Stimulated activated effector memory CD8-positive, alpha-beta T cell treated with anti-CD3 and anti-CD28 coated beads, Interleukin-12 subunit alpha, Interleukin-12 subunit beta, amount 100 ng/mL, for 72 hours (primary cell): ENCODE results near the gene ENOPH1.

ENCODE experiments used
- ATAC-seq: fragments of 150-1000 bp; cut with Tn5 transposase; 2 replicates; pipeline ENCODE4 v1.10.0; 2021
- DNase-seq, 2 donors: peaks; one replicate each; pipeline ENCODE4 v3.0.0; 2021 to 2022; ENCODE audit warnings: low spot score in 2 of 2
- H3K27ac Mint-ChIP-seq: one replicate; pipeline ENCODE4 v1.8.0; 2022; ENCODE audit warnings: mild to moderate bottlenecking, mixed read lengths
- H3K36me3 Mint-ChIP-seq: one replicate; pipeline ENCODE4 v1.8.0; 2022; ENCODE audit warnings: mild to moderate bottlenecking, mixed read lengths
- H3K4me1 Mint-ChIP-seq: one replicate; pipeline ENCODE4 v1.8.0; 2022; ENCODE audit warnings: mixed read lengths
- H3K4me3 Mint-ChIP-seq: one replicate; pipeline ENCODE4 v1.8.0; 2022; ENCODE audit warnings: mild to moderate bottlenecking, mixed read lengths
- H3K9me3 Mint-ChIP-seq: one replicate; pipeline ENCODE4 v1.8.0; 2022; ENCODE audit warnings: mixed read lengths

The ENOPH1 gene

DNA sequence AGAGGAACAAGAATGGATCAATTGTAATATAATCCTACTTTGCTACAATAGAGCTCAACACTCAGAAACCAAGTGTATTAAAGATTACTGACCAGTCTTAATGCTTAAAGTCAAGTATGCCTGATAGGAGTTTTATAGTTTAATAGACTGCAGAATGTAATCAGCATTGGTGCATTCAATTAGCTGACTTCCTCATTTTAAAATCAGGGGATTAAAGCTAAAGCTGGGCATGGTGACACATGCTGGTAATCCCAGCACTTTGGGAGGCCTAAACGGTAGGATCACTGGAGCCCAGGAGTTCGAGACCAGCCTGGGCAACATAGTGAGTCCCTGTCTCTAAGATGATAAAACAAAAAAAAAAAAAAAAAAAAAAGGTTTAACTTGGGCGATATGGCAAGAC lies 10.9 kb upstream of the ENOPH1 start:
- no peak overlapping the region for H3K4me3 Mint-ChIP-seq
- no peaks in the 10 kb centered on the region for H3K9me3 Mint-ChIP-seq
- DNase-seq: no peak
- peaks cover 20% of the 10 kb centered on the region for H3K4me1 Mint-ChIP-seq
- no peak for ATAC-seq
- peaks cover 28% of the 10 kb centered on the region for H3K36me3 Mint-ChIP-seq
- no peak overlapping the region for H3K27ac Mint-ChIP-seq

DNA sequence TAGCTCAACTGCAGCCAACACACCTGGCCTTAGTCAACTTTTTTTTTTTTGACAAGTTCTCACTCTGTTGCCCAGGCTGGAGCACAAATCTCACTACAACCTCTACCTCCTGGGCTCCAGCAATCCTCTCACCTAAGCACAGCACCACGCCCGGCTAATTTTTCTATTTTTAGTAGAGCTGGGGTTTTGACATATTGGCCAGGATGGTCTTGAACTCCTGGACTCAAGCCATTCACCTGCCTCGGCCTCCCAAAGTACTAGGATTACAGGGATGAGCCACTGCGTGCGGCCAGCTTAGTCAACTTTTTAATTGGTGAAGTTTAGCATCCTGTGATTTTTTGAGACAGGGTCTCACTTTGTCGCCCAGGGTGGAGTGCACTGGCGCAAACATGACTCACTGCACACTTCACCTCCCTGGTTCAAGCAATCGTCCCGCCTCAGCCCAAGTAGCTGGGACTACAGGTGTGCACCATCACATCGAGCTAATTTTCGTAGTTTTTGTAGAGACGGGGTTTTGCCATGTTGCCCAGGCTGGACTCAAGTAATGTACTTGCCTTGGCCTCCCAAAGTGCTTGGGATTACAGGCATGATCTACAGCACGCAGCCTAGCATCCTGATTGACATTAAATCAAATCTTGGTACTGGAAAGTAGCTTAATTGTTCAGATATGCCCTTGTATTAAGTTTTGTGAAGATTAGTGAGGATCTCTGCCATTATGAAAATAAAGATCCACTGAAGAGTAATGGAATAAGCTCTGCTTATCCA lies 8.4 kb upstream of the ENOPH1 start:
- Mint-ChIP-seq H3K4me3 (no peak overlapping the region), H3K4me1 (peaks cover 33% of the 10 kb centered on the region), H3K27ac (no peak overlapping the region), H3K36me3 (peaks cover 53% of the 10 kb centered on the region), H3K9me3 (no peaks in the 10 kb centered on the region)
- ATAC-seq (peak; percentile 24), DNase-seq (no peak)

DNA sequence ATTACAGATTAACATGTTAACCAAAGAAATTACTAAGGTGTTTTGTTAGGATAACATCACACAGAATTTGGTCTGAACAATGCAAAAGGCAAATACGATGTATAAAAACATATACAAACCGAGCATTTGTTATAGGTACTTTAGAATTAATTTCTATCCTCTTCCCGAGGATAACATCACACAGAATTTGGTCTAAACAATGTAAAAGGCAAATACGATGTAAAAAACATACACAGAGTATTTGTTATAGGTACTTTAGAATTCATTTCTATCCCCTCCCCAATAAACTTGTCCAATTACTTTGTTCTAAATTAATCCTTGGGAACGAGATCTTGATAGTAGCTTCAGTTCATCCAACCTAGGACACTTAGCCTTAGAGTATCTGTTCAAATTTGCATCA lies 7.8 kb upstream of the ENOPH1 start:
- H3K36me3 Mint-ChIP-seq: peaks cover 59% of the 10 kb centered on the region
- H3K4me1 Mint-ChIP-seq: peaks cover 40% of the 10 kb centered on the region
- ATAC-seq (no peak), DNase-seq (no peak)
- H3K4me3 Mint-ChIP-seq: no peak overlapping the region
- no peak overlapping the region for H3K27ac Mint-ChIP-seq
- no peaks in the 10 kb centered on the region for H3K9me3 Mint-ChIP-seq

DNA sequence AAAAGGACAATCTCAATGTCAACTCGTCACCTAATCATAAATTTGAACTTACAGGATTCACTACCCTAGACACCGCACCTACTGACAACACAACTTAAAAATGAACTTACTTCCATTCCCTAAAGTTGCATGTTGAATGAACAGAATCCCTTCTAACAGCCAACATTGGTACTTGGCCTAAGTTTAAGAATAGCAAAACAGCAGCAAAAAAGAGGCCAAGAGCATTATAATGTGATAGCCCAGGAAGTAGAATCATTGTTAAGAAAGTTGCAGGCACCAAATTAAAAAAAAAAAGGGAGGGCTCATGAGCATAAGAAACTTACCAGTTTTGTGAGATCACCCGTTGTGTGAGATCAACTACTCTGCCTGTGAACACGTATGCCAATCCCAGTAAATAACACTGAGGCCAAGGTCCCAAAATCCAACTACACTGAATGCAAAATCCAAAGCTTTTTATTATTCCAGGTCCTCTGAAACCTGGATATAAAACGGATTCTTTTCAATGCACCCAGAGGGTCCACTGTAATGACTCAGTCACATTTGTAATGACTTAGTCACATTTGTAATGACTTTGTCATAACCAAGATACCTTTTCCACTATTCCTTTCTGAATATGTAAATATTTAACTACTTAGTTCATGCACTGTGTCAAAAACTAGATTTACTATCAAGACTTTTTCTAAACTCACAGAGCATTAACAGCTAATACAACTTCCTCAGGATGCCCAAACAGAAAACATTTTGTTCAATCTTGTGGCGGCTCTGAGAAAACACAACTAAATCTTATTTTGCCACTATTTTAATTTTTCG lies 6.9 kb upstream of the ENOPH1 start:
- peak overlapping the region; percentile 59 for H3K27ac Mint-ChIP-seq
- ATAC-seq (peak; percentile 78), DNase-seq (no peak)
- H3K4me3 Mint-ChIP-seq: no peak overlapping the region
- peaks cover 68% of the 10 kb centered on the region for H3K36me3 Mint-ChIP-seq
- H3K9me3 Mint-ChIP-seq: no peaks in the 10 kb centered on the region
- peaks cover 48% of the 10 kb centered on the region for H3K4me1 Mint-ChIP-seq

DNA sequence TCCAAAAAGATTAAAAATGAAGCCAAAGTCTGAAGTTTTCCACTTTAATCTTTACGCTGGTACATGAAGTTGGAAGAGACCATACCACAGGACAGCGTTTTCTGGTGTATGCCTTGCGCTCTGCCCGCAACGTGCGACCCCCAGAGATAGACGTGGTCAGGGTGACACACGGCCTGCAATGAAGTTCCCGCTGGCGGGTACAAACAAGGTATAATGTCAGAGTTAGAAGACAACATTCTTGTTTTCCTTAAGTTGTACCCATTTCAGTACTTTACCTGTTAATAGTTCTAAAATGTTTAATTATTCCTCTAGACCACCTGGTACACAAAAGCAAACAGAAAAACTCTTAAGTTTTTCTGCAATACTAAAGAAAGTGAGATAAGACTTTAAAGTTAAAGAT lies 4.9 kb upstream of the ENOPH1 start:
- Mint-ChIP-seq H3K36me3 (peaks cover 88% of the 10 kb centered on the region), H3K9me3 (no peaks in the 10 kb centered on the region), H3K27ac (peak overlapping the region; percentile 100), H3K4me1 (peaks cover 53% of the 10 kb centered on the region), H3K4me3 (peak overlapping the region; percentile 97)
- DNase-seq: no peak
- ATAC-seq: no peak

DNA sequence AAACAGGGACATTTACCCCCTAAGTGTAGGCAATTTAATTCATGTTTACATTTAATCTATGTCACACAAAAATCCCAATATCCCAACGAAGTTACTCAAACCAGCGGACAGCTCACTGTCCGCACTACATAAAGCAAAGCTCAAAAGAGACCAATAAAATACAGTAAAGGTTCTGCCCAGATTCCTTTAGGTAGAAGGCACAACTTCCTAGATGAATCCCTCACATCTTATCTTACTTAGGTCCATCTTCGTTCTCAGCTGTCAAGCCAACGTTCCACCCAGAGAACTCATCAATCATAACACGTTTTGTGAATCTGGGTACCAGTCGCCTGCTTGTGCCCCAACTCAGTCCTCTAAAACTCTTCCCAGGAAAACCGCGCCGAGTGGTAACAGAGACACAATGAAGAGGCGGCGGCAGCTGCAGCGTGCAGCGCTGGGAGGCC lies 1.8 kb upstream of the ENOPH1 start:
- no peaks in the 10 kb centered on the region for H3K9me3 Mint-ChIP-seq
- peak overlapping the region; percentile 97 for H3K4me3 Mint-ChIP-seq
- H3K4me1 Mint-ChIP-seq: peaks cover 55% of the 10 kb centered on the region
- no peak for DNase-seq
- peak overlapping the region; percentile 100 for H3K27ac Mint-ChIP-seq
- H3K36me3 Mint-ChIP-seq: peaks cover 96% of the 10 kb centered on the region
- ATAC-seq: no peak

DNA sequence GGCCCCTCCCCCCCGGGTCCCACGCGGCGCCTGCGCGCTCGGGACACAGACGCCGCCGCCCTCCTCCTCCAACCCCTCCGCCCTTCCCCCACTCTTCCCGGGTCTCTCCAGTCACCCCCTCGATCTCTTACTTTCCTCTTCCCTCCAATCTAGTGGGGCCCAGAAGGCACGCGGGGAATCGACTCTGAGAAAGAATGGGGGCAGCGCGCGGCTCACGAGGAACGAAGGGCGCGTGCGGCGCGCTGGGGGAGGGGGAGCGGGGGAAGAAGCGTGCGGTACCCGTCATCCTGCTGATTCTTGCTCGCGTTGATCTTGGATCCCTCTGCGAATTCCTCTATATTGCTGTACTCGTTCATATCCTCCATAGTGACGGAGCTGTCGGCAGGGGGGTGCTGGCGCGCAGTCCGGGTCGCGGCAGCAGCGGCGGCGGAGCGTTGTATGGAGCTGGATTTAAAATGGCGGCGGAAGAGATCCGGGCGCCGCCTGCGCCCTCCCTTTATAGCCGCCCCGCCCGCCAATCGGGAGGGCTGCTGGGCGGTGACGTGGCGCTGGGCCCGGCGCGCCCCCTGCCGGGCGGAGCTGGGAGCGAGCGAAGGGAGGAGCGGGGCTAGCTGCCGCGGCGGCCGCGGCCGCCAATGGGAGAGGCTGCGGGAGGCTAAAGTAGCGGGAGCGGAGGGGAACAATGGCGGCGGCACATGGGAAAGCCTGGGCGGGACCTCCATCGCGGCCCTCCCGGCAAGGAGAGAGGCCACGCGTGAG lies 1.2 kb upstream of the ENOPH1 start:
- peaks cover 55% of the 10 kb centered on the region for H3K4me1 Mint-ChIP-seq
- peak; percentile 72 for ATAC-seq

DNA sequence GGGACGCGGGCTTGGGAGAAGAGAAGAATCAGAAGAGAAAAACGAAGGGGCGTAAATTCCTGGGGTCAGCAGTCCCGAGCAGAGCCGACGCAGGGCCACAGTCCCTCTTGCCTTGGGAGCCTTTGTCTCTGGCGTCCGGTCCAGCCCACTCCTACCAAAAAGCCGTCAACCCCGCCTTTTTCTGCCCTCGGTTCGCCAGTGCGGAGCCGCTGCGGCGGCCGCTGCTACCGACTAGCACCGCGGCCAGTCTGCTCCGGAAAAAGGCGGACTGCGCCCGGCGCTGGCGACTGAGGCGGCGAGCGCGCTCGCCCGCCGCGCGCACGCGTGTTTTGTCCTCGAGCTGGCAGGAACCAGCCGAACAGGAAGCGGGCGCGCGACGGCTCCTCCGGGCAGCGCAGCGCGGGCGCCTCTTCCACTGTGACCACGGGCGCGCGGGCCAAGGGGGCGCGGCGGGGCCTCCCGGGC lies 630 bp upstream of the ENOPH1 start:
- H3K4me1 Mint-ChIP-seq: peaks cover 58% of the 10 kb centered on the region

More for the DNA sequence above, 1.2 kb upstream of the ENOPH1 start:
- Mint-ChIP-seq H3K27ac (peak overlapping the region; percentile 100), H3K4me3 (peak overlapping the region; percentile 97), H3K9me3 (no peaks in the 10 kb centered on the region), H3K36me3 (peaks cover 95% of the 10 kb centered on the region)
- DNase-seq: peak; percentile 95 to 96

DNA sequence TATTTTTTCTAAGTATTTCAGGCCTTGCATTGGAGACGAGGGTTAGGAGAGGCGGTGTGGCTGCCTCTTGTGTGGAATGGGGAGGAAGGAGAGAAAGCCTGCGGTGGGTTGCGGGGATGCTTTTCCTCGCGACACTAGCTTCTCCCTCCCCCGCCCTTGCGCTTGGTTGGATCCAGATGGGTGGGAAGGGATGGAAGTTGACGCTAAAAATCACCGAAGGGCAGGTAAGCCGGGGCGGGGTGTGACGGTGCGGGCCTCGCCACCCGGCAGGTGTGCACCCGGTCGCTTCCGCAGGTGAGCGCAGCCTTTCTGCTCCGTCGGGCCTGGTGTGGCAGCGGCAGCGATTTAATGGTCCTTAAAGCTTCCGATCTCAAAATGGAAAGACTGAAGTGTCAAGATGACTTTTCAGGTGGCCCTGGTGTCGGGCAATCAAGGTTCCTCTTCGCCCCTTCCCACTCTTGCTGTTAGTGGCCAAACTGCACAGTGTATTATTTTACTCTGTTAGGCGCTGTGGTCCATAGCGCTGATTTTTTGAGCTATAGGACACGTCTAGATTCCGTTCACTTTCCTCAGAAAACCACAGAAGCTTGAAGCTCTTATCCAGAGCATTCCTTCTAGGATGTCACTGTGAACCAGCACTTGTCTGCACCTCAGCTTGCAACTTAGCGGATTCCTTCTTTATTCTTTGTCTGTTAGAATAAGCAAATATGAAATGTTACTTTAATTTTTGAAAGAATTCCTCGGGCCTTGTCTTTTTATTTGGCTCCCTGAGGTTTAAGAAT lies 765 bp downstream of the ENOPH1 start:
- peak overlapping the region; percentile 100 for H3K27ac Mint-ChIP-seq
- peaks cover 95% of the 10 kb centered on the region for H3K36me3 Mint-ChIP-seq
- no peaks in the 10 kb centered on the region for H3K9me3 Mint-ChIP-seq
- peak overlapping the region; percentile 97 for H3K4me3 Mint-ChIP-seq
- H3K4me1 Mint-ChIP-seq: peaks cover 54% of the 10 kb centered on the region
- no peak for ATAC-seq
- DNase-seq: no peak

More for the DNA sequence above, 630 bp upstream of the ENOPH1 start:
- Mint-ChIP-seq H3K36me3 (peaks cover 95% of the 10 kb centered on the region), H3K9me3 (no peaks in the 10 kb centered on the region), H3K27ac (peak overlapping the region; percentile 100), H3K4me3 (peak overlapping the region; percentile 97)
- DNase-seq (no peak), ATAC-seq (no peak)

DNA sequence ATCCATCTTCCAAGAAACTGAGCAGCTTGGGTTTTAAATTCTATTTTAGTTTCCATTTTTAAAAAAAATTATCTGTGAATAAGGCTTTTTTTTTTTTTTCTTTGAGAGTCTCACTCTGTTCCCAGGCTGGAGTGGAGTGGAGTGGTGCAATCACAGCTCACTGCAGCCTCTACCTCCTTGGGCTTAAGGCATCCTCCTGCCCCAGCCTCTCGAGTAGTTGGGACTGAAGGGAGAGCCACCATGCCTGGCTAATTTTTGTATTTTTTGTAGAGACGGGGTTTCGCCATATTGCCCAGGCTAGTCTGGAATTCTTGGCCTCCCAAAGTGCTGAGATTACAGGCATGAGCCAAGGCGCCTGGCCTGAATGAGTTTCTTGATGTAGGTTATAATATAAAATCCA lies 1.4 kb downstream of the ENOPH1 start:
- DNase-seq (no peak), ATAC-seq (no peak)
- Mint-ChIP-seq H3K36me3 (peaks cover 95% of the 10 kb centered on the region), H3K4me1 (peaks cover 52% of the 10 kb centered on the region), H3K4me3 (peak overlapping the region; percentile 97), H3K9me3 (no peaks in the 10 kb centered on the region), H3K27ac (peak overlapping the region; percentile 26)

DNA sequence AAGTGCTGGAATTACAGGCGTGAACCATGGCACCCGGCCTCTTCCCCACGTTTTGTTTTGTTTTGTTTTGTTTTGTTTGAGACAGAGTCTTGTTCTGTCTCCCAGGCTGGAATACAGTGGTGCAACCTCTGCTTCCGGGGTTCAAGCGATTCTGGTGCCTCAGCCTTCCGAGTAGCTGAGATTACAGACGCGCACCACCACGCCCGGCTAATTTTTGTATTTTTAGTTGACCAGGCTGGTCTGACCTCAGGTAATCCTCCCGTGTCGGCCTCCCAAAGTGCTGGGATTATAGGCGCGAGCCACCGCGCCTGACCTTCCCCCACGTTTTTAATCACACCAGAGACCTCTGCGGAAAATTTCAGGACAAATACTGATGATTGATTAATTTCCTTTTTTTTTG lies 2.2 kb downstream of the ENOPH1 start:
- no peak for ATAC-seq
- H3K36me3 Mint-ChIP-seq: peaks cover 95% of the 10 kb centered on the region
- DNase-seq: no peak
- peaks cover 52% of the 10 kb centered on the region for H3K4me1 Mint-ChIP-seq
- H3K27ac Mint-ChIP-seq: peak overlapping the region; percentile 26
- no peaks in the 10 kb centered on the region for H3K9me3 Mint-ChIP-seq
- peak overlapping the region; percentile 97 for H3K4me3 Mint-ChIP-seq

DNA sequence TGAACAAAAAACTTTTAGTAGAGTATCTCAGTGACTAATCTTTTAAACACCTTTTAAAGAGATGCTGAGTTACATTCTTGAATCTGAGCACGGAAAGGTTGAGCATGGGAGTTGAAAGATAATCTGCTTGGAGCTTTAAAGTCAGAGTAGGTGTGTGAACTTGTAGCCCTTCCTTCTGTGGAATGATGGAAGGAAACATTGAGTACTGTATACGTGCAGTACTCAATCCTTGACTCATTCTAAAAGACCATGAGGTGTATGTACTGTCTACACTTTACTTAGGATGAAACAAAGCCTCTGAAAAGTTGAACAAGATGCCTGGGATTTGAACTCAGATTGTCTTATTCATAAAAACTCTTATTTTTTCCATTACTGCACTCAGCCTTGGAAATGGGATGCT lies 3.4 kb downstream of the ENOPH1 start:
- H3K9me3 Mint-ChIP-seq: no peaks in the 10 kb centered on the region
- peaks cover 53% of the 10 kb centered on the region for H3K4me1 Mint-ChIP-seq
- peak overlapping the region; percentile 97 for H3K4me3 Mint-ChIP-seq
- H3K27ac Mint-ChIP-seq: peak overlapping the region; percentile 80
- peak; percentile 42 for ATAC-seq
- no peak for DNase-seq
- peaks cover 89% of the 10 kb centered on the region for H3K36me3 Mint-ChIP-seq

DNA sequence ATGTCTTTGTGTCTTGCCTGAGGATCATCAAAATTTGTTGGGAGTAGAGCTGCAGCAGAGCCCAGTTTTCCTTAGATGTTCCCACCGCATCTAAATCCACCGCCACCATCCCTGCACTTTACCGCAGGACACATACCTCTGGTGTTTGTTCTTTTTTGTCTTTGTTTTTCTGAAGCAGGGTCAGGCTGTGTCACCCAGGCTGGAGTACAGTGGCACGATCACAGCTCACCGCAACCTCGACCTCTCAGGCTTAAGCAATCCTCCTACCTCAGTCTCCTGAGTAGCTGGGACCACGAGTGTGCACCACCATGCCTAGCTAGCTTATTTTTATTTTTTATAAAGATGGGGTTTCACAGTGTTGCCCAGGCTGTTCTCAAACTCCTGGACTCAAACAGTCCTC lies 4.6 kb downstream of the ENOPH1 start:
- H3K4me3 Mint-ChIP-seq: peak overlapping the region; percentile 97
- no peaks in the 10 kb centered on the region for H3K9me3 Mint-ChIP-seq
- H3K36me3 Mint-ChIP-seq: peaks cover 80% of the 10 kb centered on the region
- no peak for ATAC-seq
- DNase-seq: no peak
- peak overlapping the region; percentile 64 for H3K27ac Mint-ChIP-seq
- peaks cover 60% of the 10 kb centered on the region for H3K4me1 Mint-ChIP-seq

DNA sequence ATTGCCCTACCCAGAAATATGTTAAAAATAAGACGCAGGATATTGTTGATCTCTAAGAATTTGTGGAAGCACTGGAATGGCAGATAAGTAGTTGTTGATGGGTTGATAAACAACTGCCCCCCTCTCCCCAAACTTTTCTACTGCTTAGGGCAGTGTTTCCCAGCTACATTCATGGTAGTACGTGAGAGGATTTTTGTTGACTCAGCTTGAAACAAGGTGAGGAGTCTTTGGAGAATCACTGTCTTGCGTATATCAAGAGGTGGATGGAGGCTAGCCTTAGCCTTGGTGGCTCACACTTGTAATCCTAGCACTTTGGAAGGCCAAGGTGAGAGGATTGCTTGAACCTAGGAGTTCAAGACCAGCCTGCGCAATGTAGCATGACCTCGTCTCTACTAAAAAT lies 5.7 kb downstream of the ENOPH1 start:
- ATAC-seq (no peak), DNase-seq (peak in 1 of 2 donors; percentile 32)
- H3K4me3 Mint-ChIP-seq: no peak overlapping the region
- no peak overlapping the region for H3K27ac Mint-ChIP-seq
- peaks cover 68% of the 10 kb centered on the region for H3K36me3 Mint-ChIP-seq
- no peaks in the 10 kb centered on the region for H3K9me3 Mint-ChIP-seq
- peaks cover 68% of the 10 kb centered on the region for H3K4me1 Mint-ChIP-seq
